HL-60 (cell line): ENCODE measurements around the gene WWP2.

Experiments
- TF ChIP-seq, protein P1 (sequence below): IDR thresholded peaks from one replicate; pipeline ENCODE4 v1.5.1; 2011; ENCODE audit warnings: low read length, control low read depth, inconsistent platforms; ENCODE audit not compliant: insufficient read depth
- TF ChIP-seq, protein P2 (sequence below): IDR thresholded peaks from 2 replicates; pipeline ENCODE4 v1.6.1; 2012; ENCODE audit warnings: low read depth; ENCODE audit not compliant: insufficient replicate concordance

DNA sequence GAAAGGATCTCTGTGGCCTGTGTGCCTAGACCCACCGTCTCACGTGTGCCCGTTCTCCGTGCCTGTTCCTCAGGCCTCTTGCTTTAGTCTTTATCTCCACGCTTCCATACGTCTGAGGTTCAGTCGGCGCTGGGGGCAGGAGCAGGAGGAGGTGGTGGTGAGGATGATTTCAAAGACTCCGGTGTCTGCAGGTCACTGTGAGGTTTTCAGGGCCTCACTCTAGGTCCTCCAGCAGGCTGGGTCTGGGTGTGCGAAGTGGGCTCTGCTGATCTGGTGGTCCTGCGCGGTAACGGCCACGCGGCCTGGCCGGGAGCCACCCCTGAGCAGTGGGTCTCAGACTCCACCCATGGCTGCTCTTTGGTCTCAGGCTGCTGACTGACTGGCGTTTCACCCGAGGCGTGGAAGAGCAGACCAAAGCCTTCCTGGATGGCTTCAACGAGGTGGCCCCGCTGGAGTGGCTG lies 174.6 kb downstream of the WWP2 start:
- TF ChIP-seq, protein P1, sequence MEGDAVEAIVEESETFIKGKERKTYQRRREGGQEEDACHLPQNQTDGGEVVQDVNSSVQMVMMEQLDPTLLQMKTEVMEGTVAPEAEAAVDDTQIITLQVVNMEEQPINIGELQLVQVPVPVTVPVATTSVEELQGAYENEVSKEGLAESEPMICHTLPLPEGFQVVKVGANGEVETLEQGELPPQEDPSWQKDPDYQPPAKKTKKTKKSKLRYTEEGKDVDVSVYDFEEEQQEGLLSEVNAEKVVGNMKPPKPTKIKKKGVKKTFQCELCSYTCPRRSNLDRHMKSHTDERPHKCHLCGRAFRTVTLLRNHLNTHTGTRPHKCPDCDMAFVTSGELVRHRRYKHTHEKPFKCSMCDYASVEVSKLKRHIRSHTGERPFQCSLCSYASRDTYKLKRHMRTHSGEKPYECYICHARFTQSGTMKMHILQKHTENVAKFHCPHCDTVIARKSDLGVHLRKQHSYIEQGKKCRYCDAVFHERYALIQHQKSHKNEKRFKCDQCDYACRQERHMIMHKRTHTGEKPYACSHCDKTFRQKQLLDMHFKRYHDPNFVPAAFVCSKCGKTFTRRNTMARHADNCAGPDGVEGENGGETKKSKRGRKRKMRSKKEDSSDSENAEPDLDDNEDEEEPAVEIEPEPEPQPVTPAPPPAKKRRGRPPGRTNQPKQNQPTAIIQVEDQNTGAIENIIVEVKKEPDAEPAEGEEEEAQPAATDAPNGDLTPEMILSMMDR, result no peak
- TF ChIP-seq, protein P2, sequence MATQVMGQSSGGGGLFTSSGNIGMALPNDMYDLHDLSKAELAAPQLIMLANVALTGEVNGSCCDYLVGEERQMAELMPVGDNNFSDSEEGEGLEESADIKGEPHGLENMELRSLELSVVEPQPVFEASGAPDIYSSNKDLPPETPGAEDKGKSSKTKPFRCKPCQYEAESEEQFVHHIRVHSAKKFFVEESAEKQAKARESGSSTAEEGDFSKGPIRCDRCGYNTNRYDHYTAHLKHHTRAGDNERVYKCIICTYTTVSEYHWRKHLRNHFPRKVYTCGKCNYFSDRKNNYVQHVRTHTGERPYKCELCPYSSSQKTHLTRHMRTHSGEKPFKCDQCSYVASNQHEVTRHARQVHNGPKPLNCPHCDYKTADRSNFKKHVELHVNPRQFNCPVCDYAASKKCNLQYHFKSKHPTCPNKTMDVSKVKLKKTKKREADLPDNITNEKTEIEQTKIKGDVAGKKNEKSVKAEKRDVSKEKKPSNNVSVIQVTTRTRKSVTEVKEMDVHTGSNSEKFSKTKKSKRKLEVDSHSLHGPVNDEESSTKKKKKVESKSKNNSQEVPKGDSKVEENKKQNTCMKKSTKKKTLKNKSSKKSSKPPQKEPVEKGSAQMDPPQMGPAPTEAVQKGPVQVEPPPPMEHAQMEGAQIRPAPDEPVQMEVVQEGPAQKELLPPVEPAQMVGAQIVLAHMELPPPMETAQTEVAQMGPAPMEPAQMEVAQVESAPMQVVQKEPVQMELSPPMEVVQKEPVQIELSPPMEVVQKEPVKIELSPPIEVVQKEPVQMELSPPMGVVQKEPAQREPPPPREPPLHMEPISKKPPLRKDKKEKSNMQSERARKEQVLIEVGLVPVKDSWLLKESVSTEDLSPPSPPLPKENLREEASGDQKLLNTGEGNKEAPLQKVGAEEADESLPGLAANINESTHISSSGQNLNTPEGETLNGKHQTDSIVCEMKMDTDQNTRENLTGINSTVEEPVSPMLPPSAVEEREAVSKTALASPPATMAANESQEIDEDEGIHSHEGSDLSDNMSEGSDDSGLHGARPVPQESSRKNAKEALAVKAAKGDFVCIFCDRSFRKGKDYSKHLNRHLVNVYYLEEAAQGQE, result no peak
